Mammary epithelial cell (primary cell): ENCODE results near the gene GSTT2.
"Not testable (repeated sequence)": the region's sequence is repeated elsewhere in the genome, so short reads cannot be mapped to it uniquely, and the experiment has no call there.

Source experiments
- EZH2 ChIP-seq: IDR thresholded peaks from 2 replicates; pipeline ENCODE4 v1.6.1; 2012; ENCODE audit warnings: low read length, inconsistent platforms, borderline replicate concordance
- TF ChIP-seq, protein P1 (sequence below), 2 donors: IDR thresholded peaks in 1 of 2; conservative IDR thresholded peaks in 1 of 2; 2 replicates each; pipeline ENCODE4 v1.5.1; 2011 to 2012; ENCODE audit warnings: inconsistent platforms in 2 of 2, low read length in 2 of 2, mild to moderate bottlenecking in 2 of 2, control low read depth in 1 of 2, low read depth in 1 of 2; ENCODE audit not compliant: insufficient read depth in 1 of 2; ENCODE audit errors: extremely low read depth in 1 of 2

- TF ChIP-seq, protein P1, sequence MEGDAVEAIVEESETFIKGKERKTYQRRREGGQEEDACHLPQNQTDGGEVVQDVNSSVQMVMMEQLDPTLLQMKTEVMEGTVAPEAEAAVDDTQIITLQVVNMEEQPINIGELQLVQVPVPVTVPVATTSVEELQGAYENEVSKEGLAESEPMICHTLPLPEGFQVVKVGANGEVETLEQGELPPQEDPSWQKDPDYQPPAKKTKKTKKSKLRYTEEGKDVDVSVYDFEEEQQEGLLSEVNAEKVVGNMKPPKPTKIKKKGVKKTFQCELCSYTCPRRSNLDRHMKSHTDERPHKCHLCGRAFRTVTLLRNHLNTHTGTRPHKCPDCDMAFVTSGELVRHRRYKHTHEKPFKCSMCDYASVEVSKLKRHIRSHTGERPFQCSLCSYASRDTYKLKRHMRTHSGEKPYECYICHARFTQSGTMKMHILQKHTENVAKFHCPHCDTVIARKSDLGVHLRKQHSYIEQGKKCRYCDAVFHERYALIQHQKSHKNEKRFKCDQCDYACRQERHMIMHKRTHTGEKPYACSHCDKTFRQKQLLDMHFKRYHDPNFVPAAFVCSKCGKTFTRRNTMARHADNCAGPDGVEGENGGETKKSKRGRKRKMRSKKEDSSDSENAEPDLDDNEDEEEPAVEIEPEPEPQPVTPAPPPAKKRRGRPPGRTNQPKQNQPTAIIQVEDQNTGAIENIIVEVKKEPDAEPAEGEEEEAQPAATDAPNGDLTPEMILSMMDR (conservative IDR thresholded peaks at IDR 0.05 in 1 of 2, IDR thresholded peaks at IDR 0.05 in 1 of 2; ENCODE audit: extremely low read depth in 1 of 2, insufficient read depth in 1 of 2, low read depth in 1 of 2, low read length in 2 of 2), result not testable (repeated sequence)
- not testable (repeated sequence) for TF ChIP-seq EZH2
Observed at GRCh38 chr22:23954991-23955305, 25.0 kb upstream of the GSTT2 start.
